Measurements from ENCODE around the gene IRX1. TPM values are rescaled to one million over a fixed set of nuclear protein-coding genes. Genes with fewer than 3 reads are reported as not detected.

Gene IRX1
- total RNA-seq, 2 donors from 2014 or later, result not detected

- intact Hi-C loops (cut with DNase I), result no loop called here
- ATAC-seq, result no peak
- no peak for DNase-seq
Measured at GRCh38 chr5:3625626-3626025, 30.0 kb downstream of the IRX1 start.

GRCh38 chr5:3634061-3634460 is 38.4 kb downstream of the IRX1 start:
- no peak for ATAC-seq
- no peak for DNase-seq
- intact Hi-C loops (cut with DNase I), result no loop called here

DNA sequence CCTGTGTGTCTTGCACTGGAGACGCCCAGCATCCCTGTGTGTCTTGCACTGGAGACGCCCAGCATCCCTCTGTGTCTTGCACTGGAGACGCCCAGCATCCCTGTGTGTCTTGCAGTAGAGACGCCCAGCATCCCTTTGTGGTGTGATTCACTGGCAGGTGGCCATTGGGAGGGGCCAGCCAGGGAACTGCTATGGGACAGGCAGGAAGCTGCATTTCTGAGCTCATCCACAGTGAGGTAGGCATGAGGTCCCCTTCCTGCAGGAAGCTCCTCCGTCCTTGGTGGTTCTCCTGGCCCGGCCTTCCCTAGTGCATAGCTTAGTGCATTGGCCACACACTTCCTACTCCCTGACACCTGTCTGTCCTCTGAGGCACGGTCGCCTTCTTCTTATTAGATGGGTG is 43.5 kb downstream of the IRX1 start:
- ATAC-seq (no peak), DNase-seq (no peak)
- intact Hi-C loops (cut with DNase I), result no loop called here

DNA sequence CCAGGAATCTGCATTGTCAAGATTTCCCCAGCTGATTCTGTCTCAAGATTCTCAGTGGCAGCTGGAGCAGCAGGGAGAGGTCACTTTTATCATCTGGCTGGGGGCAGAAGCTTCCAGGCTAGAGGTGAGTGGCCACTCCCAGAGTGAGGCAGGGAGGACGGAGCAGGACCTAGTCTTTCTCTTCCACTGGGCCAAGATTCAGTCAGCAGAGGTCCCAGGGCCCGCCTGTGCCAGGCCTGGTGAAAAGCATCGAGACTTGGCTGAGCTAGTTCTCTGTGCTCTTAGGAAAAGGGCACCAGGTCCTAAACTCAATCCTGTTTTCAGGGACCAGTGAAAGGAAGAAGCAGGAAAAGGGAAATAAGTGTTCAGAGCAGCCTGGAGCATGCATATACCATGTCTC is 46.6 kb downstream of the IRX1 start:
- intact Hi-C loops (cut with DNase I), result no loop called here
- DNase-seq (no peak), ATAC-seq (no peak)

- ATAC-seq, result no peak
- intact Hi-C loops (cut with DNase I), result no loop called here
- DNase-seq, result no peak
Measured at GRCh38 chr5:3650320-3650719, 54.7 kb downstream of the IRX1 start.

- ATAC-seq (no peak), DNase-seq (no peak)
- intact Hi-C loops (cut with DNase I), result no loop called here
Measured at GRCh38 chr5:3650868-3651267, 55.2 kb downstream of the IRX1 start.
